Measurements from ENCODE around the gene HSD11B1. TPM values are rescaled to one million over a fixed set of nuclear protein-coding genes. Genes with fewer than 3 reads are reported as not detected.

Gene HSD11B1
- total and polyA plus RNA-seq, 2 donors (not counting 3 experiments of a cell fraction or from before 2014, with no cell fraction given) = not detected

GRCh38 chr1:209767706-209768105 is 63.1 kb downstream of the HSD11B1 start:
- Histone ChIP-seq H3K4me2 (ENCODE audit: insufficient read depth, low read length) (no peak overlapping the region), H3K27me3 (ENCODE audit: control insufficient read depth in 2 of 2, insufficient read depth in 2 of 2, low read length in 2 of 2) (no peaks in the 10 kb centered on the region), H4K20me1 (replicated peaks; ENCODE audit: control insufficient read depth, extremely low read depth, insufficient read depth, low read length) (no peaks in the 10 kb centered on the region), H3K27ac (ENCODE audit: insufficient read depth, low read depth, low read length) (no peak overlapping the region), H3K9me1 (replicated peaks; ENCODE audit: control insufficient read depth, extremely low read depth, insufficient read depth, low read length) (no peaks in the 10 kb centered on the region), H2AFZ (ENCODE audit: low read depth, low read length) (no peak overlapping the region), H3K79me2 (ENCODE audit: control insufficient read depth, insufficient read depth, low read length) (no peaks in the 10 kb centered on the region), H3K4me3 (replicated peaks in 1 of 3; ENCODE audit: insufficient read depth in 1 of 3, low read depth in 1 of 3, low read length in 3 of 3) (no peak overlapping the region), H3K4me1 (ENCODE audit: control insufficient read depth, extremely low read depth, insufficient read depth, low read length) (peaks cover 18% of the 10 kb centered on the region), H3K36me3 (ENCODE audit: control insufficient read depth in 2 of 2, extremely low read depth in 1 of 2, insufficient read depth in 2 of 2, low read length in 2 of 2) (no peaks in the 10 kb centered on the region), H3K9ac (replicated peaks; ENCODE audit: extremely low read depth, insufficient read depth, low read length) (no peak overlapping the region), H3K9me3 (replicated peaks; ENCODE audit: control insufficient read depth, insufficient read depth, low read length) (no peaks in the 10 kb centered on the region)
- TF ChIP-seq, protein P1, sequence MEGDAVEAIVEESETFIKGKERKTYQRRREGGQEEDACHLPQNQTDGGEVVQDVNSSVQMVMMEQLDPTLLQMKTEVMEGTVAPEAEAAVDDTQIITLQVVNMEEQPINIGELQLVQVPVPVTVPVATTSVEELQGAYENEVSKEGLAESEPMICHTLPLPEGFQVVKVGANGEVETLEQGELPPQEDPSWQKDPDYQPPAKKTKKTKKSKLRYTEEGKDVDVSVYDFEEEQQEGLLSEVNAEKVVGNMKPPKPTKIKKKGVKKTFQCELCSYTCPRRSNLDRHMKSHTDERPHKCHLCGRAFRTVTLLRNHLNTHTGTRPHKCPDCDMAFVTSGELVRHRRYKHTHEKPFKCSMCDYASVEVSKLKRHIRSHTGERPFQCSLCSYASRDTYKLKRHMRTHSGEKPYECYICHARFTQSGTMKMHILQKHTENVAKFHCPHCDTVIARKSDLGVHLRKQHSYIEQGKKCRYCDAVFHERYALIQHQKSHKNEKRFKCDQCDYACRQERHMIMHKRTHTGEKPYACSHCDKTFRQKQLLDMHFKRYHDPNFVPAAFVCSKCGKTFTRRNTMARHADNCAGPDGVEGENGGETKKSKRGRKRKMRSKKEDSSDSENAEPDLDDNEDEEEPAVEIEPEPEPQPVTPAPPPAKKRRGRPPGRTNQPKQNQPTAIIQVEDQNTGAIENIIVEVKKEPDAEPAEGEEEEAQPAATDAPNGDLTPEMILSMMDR (IDR thresholded peaks at IDR 0.05; ENCODE audit: extremely low read depth in 1 of 2, insufficient read depth in 1 of 2, low read depth in 1 of 2, low read length in 2 of 2) = no peak
- TF ChIP-seq EZH2 (IDR thresholded peaks at IDR 0.05; ENCODE audit: borderline replicate concordance, low read depth, low read length, severe bottlenecking) = no peak
- TF ChIP-seq POLR2AphosphoS5 (IDR thresholded peaks at IDR 0.05; ENCODE audit: insufficient read depth, low read depth, low read length) = no peak
- TF ChIP-seq JUN (IDR thresholded peaks at IDR 0.05; ENCODE audit: borderline replicate concordance, insufficient read depth, insufficient read length, low read depth) = no peak
- TF ChIP-seq POLR2A (IDR thresholded peaks at IDR 0.05; ENCODE audit: low read depth, low read length) = no peak
- TF ChIP-seq FOS (IDR thresholded peaks at IDR 0.05; ENCODE audit: borderline replicate concordance, insufficient read depth, low read length) = no peak
- TF ChIP-seq GATA2 (IDR thresholded peaks at IDR 0.05; ENCODE audit: insufficient read depth, insufficient read length, low read depth, low read length) = no peak
- TF ChIP-seq MYC (IDR thresholded peaks at IDR 0.05; ENCODE audit: low read depth, low read length) = no peak
- TF ChIP-seq, protein P2, sequence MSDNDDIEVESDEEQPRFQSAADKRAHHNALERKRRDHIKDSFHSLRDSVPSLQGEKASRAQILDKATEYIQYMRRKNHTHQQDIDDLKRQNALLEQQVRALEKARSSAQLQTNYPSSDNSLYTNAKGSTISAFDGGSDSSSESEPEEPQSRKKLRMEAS (IDR thresholded peaks at IDR 0.05; ENCODE audit: insufficient read depth, insufficient read length) = no peak
- intact Hi-C loops (cut with micrococcal nuclease) = loop anchor here (2.0 kb wide), 1 partner anchor 33 kb away; no protein-coding TSS in a partner anchor
- DNase-seq (ENCODE audit: low read depth, low spot score) (no peak), FAIRE-seq (no peak)
- no TSS peak for BruUV-seq (replicated peaks)
- dilution Hi-C loops (cut with MboI; ENCODE audit: extremely low pct_ligation_motif_present, low sequenced_read_pairs) = no loop called here
- POLR2A ChIA-PET = no interaction called here
- CTCF ChIA-PET = interaction anchor here (2.7 to 4.5 kb wide), 2 partner anchors 20 to 56 kb away, joined by 24 to 33 read pairs; no protein-coding TSS in a partner anchor

Data from endothelial cell of umbilical vein (primary cell).